SK-N-SH treated with all-trans-retinoic acid at 6 μM for 48 hours (cell line): ENCODE data around the gene RFX3.

Source experiments
- ATAC-seq: fragments of 200-7000 bp; cut with Tn5 transposase; 3 replicates; pipeline ENCODE4 v1.9.1; 2020; ENCODE audit warnings: mild to moderate bottlenecking, moderate library complexity
- ARNTL ChIP-seq: fragments of 450-650 bp; formaldehyde crosslinking; IDR thresholded peaks from 2 replicates; pipeline ENCODE4 v1.5.0; 2020; ENCODE audit warnings: low read depth, mild to moderate bottlenecking, moderate library complexity, borderline replicate concordance
- BACH2 ChIP-seq: fragments of 250-450 bp; sonication (Bioruptor Pico); IDR thresholded peaks from 2 replicates; pipeline ENCODE4 v1.9.0; 2021; ENCODE audit warnings: mild to moderate bottlenecking, borderline replicate concordance
- CREB5 ChIP-seq: fragments of 250-450 bp; sonication (Bioruptor Pico); IDR thresholded peaks from 2 replicates; pipeline ENCODE4 v1.5.1; 2020; ENCODE audit warnings: low read depth, mild to moderate bottlenecking, moderate library complexity
- CSDC2 ChIP-seq: fragments of 250-450 bp; sonication (Bioruptor Pico); IDR thresholded peaks from 2 replicates; pipeline ENCODE4 v1.5.0; 2020; ENCODE audit warnings: mild to moderate bottlenecking, moderate library complexity
- CSRNP3 ChIP-seq: fragments of 250-450 bp; sonication (Bioruptor Pico); IDR thresholded peaks from 2 replicates; pipeline ENCODE4 v1.5.1; 2021; ENCODE audit warnings: mild to moderate bottlenecking, moderate library complexity
- ESRRG ChIP-seq: fragments of 250-450 bp; sonication (Bioruptor Pico); IDR thresholded peaks from 2 replicates; pipeline ENCODE4 v1.6.1; 2021; ENCODE audit warnings: mild to moderate bottlenecking
- GLIS3 ChIP-seq: fragments of 250-450 bp; sonication (Bioruptor Pico); IDR thresholded peaks from 2 replicates; pipeline ENCODE4 v1.5.0; 2020; ENCODE audit warnings: mild to moderate bottlenecking, moderate library complexity
- ISL1 ChIP-seq: fragments of 250-450 bp; sonication (Bioruptor Pico); IDR thresholded peaks from 2 replicates; pipeline ENCODE4 v2.1.2; 2022; ENCODE audit warnings: mild to moderate bottlenecking, moderate library complexity
- OSR1 ChIP-seq: fragments of 250-450 bp; sonication (Bioruptor Pico); IDR thresholded peaks from 2 replicates; pipeline ENCODE4 v1.8.0; 2022; ENCODE audit warnings: moderate library complexity, mild to moderate bottlenecking, inconsistent platforms
- PPARA ChIP-seq: fragments of 250-450 bp; sonication (Bioruptor Pico); IDR thresholded peaks from 2 replicates; pipeline ENCODE4 v1.5.0; 2020; ENCODE audit warnings: mild to moderate bottlenecking, borderline replicate concordance
- RARB ChIP-seq: fragments of 250-450 bp; sonication (Bioruptor Pico); IDR thresholded peaks from 2 replicates; pipeline ENCODE4 v1.8.0; 2021; ENCODE audit warnings: mild to moderate bottlenecking, moderate library complexity
- TCF4 ChIP-seq: fragments of 250-450 bp; sonication (Bioruptor Pico); IDR thresholded peaks from 2 replicates; pipeline ENCODE4 v1.8.0; 2021; ENCODE audit warnings: mild to moderate bottlenecking, moderate library complexity, borderline replicate concordance
- TSHZ2 ChIP-seq: fragments of 250-450 bp; sonication (Bioruptor Pico); IDR thresholded peaks from 2 replicates; pipeline ENCODE4 v1.5.0; 2020; ENCODE audit warnings: mild to moderate bottlenecking, moderate library complexity
- ZC3H10 ChIP-seq: fragments of 250-450 bp; sonication (Bioruptor Pico); IDR thresholded peaks from 2 replicates; pipeline ENCODE4 v1.5.1; 2021; ENCODE audit warnings: mild to moderate bottlenecking, moderate library complexity
- ZFP3 ChIP-seq: fragments of 250-450 bp; sonication (Bioruptor Pico); IDR thresholded peaks from 2 replicates; pipeline ENCODE4 v1.5.0; 2020; ENCODE audit warnings: mild to moderate bottlenecking, moderate library complexity
- ZFP30 ChIP-seq: fragments of 450-650 bp; formaldehyde crosslinking; IDR thresholded peaks from 2 replicates; pipeline ENCODE4 v1.5.0; 2022; ENCODE audit warnings: mild to moderate bottlenecking, moderate library complexity
- ZNF565 ChIP-seq: fragments of 450-650 bp; formaldehyde crosslinking; conservative IDR thresholded peaks from 2 replicates; pipeline ENCODE4 v1.5.0; 2020; ENCODE audit warnings: low read depth, mild to moderate bottlenecking, moderate library complexity
- ZNF8 ChIP-seq: fragments of 450-650 bp; formaldehyde crosslinking; IDR thresholded peaks from 2 replicates; pipeline ENCODE4 v1.5.0; 2020; ENCODE audit warnings: mild to moderate bottlenecking, moderate library complexity
- TF ChIP-seq, protein P1 (sequence below): fragments of 250-450 bp; sonication (Bioruptor Pico); IDR thresholded peaks from 2 replicates; pipeline ENCODE4 v1.8.0; 2020; ENCODE audit warnings: mild to moderate bottlenecking, moderate library complexity, borderline replicate concordance
- TF ChIP-seq, protein P2 (sequence below): fragments of 250-450 bp; sonication (Bioruptor Pico); IDR thresholded peaks from 2 replicates; pipeline ENCODE4 v1.8.0; 2021; ENCODE audit warnings: low read depth, mild to moderate bottlenecking, moderate library complexity, borderline replicate concordance

Gene RFX3

GRCh38 chr9:3200331-3200774 is 325.4 kb downstream of the RFX3 start:
- TF ChIP-seq, protein P1, sequence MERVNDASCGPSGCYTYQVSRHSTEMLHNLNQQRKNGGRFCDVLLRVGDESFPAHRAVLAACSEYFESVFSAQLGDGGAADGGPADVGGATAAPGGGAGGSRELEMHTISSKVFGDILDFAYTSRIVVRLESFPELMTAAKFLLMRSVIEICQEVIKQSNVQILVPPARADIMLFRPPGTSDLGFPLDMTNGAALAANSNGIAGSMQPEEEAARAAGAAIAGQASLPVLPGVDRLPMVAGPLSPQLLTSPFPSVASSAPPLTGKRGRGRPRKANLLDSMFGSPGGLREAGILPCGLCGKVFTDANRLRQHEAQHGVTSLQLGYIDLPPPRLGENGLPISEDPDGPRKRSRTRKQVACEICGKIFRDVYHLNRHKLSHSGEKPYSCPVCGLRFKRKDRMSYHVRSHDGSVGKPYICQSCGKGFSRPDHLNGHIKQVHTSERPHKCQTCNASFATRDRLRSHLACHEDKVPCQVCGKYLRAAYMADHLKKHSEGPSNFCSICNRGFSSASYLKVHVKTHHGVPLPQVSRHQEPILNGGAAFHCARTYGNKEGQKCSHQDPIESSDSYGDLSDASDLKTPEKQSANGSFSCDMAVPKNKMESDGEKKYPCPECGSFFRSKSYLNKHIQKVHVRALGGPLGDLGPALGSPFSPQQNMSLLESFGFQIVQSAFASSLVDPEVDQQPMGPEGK (CRISPR knock-in tag), result no peak
- TF ChIP-seq RARB (CRISPR knock-in tag) (no peak), ARNTL (CRISPR knock-in tag) (no peak), ZFP3 (CRISPR knock-in tag) (no peak), ESRRG (no peak), ZNF565 (CRISPR knock-in tag) (no peak), BACH2 (no peak), GLIS3 (CRISPR knock-in tag) (no peak), ZNF8 (CRISPR knock-in tag) (no peak), OSR1 (no peak), TCF4 (CRISPR knock-in tag) (no peak)
- peak; percentile 39; the same call in 1 of the 3 replicates for ATAC-seq

DNA sequence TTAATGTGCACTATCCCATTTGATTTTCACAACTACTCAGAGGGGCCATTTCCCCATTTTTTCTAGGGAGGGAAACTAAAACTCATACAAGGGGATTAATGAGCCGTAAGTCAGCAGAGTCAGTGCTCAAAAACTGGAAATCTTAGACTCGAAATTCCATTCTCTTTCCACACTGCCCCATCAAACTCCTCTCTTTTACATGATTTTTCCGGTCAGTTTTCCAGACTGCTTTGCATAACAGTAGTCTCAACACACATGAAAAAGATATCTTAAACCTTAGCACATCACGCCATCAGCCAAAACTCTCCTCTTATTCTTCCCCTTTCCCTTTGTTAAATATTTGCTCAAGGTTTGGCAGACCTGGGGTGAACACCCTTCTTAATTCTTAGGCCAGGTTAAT is 332.0 kb downstream of the RFX3 start:
- TF ChIP-seq TSHZ2 (CRISPR knock-in tag), result no peak
- TF ChIP-seq PPARA (CRISPR knock-in tag), result no peak
- TF ChIP-seq, all 23 proteins: peak for 0
- no peak for ATAC-seq

DNA sequence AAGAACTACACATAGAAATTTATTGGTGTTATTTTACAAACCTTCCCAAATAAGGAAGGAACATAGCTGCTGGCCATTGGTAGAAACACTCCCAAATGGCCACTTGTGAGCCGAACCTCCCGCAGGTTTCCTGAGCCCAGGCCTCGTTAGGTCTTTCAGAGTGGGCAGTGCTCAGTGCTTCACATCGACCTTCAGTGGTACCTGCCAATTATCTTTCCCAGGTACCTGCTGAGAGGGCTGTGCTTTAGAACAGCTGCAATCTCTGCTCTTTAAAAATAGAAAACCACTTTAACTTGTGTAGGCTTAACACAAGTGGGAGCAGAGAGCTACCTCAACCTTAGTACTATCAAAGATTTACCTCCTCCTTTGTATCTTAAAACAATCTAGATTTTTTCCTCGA is 334.1 kb downstream of the RFX3 start:
- no peak for ATAC-seq
- no peak for TF ChIP-seq PPARA (CRISPR knock-in tag)
- TF ChIP-seq, protein P2, sequence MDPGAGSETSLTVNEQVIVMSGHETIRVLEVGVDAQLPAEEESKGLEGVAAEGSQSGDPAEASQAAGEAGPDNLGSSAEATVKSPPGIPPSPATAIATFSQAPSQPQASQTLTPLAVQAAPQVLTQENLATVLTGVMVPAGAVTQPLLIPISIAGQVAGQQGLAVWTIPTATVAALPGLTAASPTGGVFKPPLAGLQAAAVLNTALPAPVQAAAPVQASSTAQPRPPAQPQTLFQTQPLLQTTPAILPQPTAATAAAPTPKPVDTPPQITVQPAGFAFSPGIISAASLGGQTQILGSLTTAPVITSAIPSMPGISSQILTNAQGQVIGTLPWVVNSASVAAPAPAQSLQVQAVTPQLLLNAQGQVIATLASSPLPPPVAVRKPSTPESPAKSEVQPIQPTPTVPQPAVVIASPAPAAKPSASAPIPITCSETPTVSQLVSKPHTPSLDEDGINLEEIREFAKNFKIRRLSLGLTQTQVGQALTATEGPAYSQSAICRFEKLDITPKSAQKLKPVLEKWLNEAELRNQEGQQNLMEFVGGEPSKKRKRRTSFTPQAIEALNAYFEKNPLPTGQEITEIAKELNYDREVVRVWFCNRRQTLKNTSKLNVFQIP (CRISPR knock-in tag), result no peak
- TF ChIP-seq CSDC2 (CRISPR knock-in tag), result no peak
- no peak for TF ChIP-seq ISL1 (CRISPR knock-in tag)
- no peak for TF ChIP-seq ZFP3 (CRISPR knock-in tag)
- no peak for TF ChIP-seq ZC3H10 (CRISPR knock-in tag)

- no peak for ATAC-seq
- TF ChIP-seq, protein P1 (CRISPR knock-in tag), result no peak
- TF ChIP-seq TSHZ2 (CRISPR knock-in tag) (no peak), RARB (CRISPR knock-in tag) (no peak), ZFP3 (CRISPR knock-in tag) (no peak), ZNF565 (CRISPR knock-in tag) (no peak), CREB5 (CRISPR knock-in tag) (no peak), BACH2 (no peak), ZNF8 (CRISPR knock-in tag) (no peak), ISL1 (CRISPR knock-in tag) (no peak), ZC3H10 (CRISPR knock-in tag) (no peak), PPARA (CRISPR knock-in tag) (no peak), TCF4 (CRISPR knock-in tag) (no peak), CSRNP3 (no peak), ESRRG (no peak), ZFP30 (CRISPR knock-in tag) (no peak)
These were observed 336.5 kb downstream of the RFX3 start for GRCh38 chr9:3189113-3189861.
